HG03457 (cell line): ENCODE results near the gene ANKRD60.

ENCODE experiments used
- ATAC-seq: cut with Tn5 transposase; IDR thresholded peaks from one replicate; pipeline ENCODE4 v1.9.1; 2021; ENCODE audit warnings: moderate number of reproducible peaks; ENCODE audit not compliant: unreplicated experiment

The ANKRD60 gene

GRCh38 chr20:58167759-58168158, 60.7 kb downstream of the ANKRD60 start:
- ATAC-seq: no peak
